Measurements from ENCODE around the gene PTCH1. TPM values are rescaled to one million over a fixed set of nuclear protein-coding genes. Genes with fewer than 3 reads are reported as not detected.

The PTCH1 gene
- total RNA-seq, 1 donor from 2014 or later: 33.3 TPM

DNA sequence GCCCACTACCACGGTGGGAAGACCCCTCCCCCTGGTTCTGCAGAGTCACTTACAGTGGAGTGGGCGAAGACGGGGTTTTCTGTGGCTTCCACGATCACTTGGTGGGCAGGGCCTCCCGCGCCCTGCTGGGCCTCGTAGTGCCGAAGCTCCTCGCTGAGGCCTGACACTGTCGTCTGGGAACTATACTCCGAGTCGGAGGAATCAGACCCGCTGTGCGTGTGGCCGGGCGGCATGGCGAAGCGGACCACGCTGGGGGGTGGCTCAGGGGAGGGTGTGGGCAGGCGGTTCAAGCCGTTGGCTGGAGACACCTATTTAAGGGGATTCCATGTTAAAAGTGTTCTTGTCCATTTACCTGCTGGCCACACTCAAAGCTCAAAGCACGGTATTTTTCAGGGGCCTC is 67.8 kb downstream of the PTCH1 start:
- peaks cover 97% of the 10 kb centered on the region for H3K36me3 ChIP-seq
- no peak overlapping the region for H3K4me3 ChIP-seq

DNA sequence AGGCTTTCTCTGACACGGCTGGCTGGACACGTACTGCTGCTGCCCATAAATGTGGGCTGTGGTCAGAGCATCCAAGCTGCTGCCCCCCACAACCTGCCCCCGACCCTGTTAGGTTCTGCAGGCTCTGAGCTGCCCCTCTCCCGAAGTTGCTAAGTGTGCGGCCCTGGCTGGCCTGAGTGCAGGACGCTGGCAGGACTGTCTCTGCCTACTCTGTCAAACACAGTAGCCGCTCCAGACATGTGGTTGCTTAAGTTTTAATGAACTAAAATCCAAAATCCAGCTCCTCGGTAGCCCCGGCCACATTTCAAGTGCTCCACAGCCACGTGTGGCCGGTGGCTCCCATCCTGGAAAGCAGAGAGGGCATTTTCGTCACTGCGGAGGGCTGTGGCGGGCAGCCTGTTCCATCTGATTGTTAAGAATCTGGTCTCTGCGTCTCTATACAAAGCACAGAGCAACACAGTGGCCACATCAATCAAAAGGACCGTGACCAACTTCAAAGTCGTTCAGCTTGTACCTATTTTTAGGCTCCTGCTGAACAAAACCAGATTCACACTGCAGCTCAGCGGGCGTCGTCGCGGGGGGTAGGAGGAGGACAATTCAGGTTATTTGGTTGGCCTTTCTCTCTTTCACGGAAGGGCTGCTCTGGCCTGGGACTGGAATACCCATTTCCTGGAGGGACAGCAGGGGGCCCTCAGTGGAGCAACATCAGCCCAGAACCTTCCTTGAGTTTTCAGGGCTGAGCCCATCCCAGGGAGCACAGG is 68.9 kb downstream of the PTCH1 start:
- no peak overlapping the region for H3K27ac ChIP-seq
- ATAC-seq (no peak), DNase-seq (no peak)
- H3K27me3 ChIP-seq (ENCODE audit: low read depth): no peaks in the 10 kb centered on the region
- TF ChIP-seq CTCF (IDR thresholded peaks at IDR 0.05): no peak
- no peaks in the 10 kb centered on the region for H3K9me3 ChIP-seq
- H3K36me3 ChIP-seq: peaks cover 86% of the 10 kb centered on the region
- H3K4me1 ChIP-seq: no peaks in the 10 kb centered on the region
- intact Hi-C loops (cut with DNase I): no loop called here
- no peak overlapping the region for H3K4me3 ChIP-seq

More for the DNA sequence above, 67.8 kb downstream of the PTCH1 start:
- DNase-seq: no peak
- Histone ChIP-seq H3K4me1 (no peaks in the 10 kb centered on the region), H3K27me3 (ENCODE audit: low read depth) (no peaks in the 10 kb centered on the region), H3K27ac (no peak overlapping the region), H3K9me3 (no peaks in the 10 kb centered on the region)
- intact Hi-C loops (cut with DNase I): no loop called here
- ATAC-seq: no peak
- TF ChIP-seq CTCF (IDR thresholded peaks at IDR 0.05): no peak

GRCh38 chr9:95446984-95447383 is 69.8 kb downstream of the PTCH1 start:
- no peak for ATAC-seq
- intact Hi-C loops (cut with DNase I): no loop called here
- DNase-seq: no peak

DNA sequence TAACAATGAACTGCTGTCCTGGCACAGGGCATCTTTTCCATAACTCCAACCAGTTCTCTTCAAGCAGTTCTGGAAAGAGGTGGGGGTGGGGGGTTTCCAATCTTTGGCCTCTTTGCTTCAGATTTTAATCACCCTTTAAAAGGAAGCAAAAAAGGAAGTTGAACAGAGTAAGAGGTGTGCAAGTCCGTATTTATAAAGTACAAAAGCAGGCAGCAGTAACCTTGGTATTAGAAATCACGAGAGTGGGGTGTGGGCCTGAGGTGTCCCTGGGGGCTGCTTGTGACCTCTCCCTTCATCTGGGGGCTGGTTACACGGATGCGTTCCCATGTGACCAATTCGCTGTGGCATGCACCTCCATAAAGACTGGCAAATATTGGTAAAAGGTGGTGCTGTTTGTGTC is 70.5 kb downstream of the PTCH1 start:
- no peak overlapping the region for H3K4me3 ChIP-seq
- H3K27me3 ChIP-seq (ENCODE audit: low read depth): no peaks in the 10 kb centered on the region
- H3K9me3 ChIP-seq: no peaks in the 10 kb centered on the region
- no peak for TF ChIP-seq CTCF (IDR thresholded peaks at IDR 0.05)
- no peak overlapping the region for H3K27ac ChIP-seq
- ATAC-seq (no peak), DNase-seq (no peak)
- intact Hi-C loops (cut with DNase I): no loop called here
- no peaks in the 10 kb centered on the region for H3K4me1 ChIP-seq
- peaks cover 70% of the 10 kb centered on the region for H3K36me3 ChIP-seq

More at GRCh38 chr9:95446984-95447383, 69.8 kb downstream of the PTCH1 start:
- Histone ChIP-seq H3K36me3 (peaks cover 77% of the 10 kb centered on the region), H3K27me3 (ENCODE audit: low read depth) (no peaks in the 10 kb centered on the region), H3K4me1 (no peaks in the 10 kb centered on the region), H3K4me3 (no peak overlapping the region), H3K27ac (no peak overlapping the region), H3K9me3 (no peaks in the 10 kb centered on the region)
- TF ChIP-seq CTCF (IDR thresholded peaks at IDR 0.05): no peak

DNA sequence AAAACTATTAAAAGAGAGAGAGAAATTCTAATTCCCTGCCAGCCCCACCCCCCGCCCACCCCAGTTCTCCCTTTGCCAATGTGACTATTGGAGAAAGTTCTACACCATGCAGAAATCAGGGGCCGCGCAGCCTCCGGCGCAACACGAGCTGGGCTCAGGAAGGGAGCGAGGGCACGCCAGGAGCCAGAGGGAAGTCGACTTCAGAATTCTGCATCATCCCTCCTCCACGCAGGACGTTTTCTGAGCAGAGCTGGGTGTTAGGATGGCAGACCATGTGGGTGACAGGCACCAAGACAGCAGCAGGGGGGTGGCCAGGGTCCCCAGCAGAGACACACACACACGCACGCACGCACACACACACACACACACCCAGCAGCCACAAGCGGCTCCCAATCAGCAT is 72.6 kb downstream of the PTCH1 start:
- DNase-seq (no peak), ATAC-seq (no peak)
- H3K27me3 ChIP-seq (ENCODE audit: low read depth): no peaks in the 10 kb centered on the region
- intact Hi-C loops (cut with DNase I): no loop called here
- TF ChIP-seq CTCF (IDR thresholded peaks at IDR 0.05): no peak
- H3K36me3 ChIP-seq: peaks cover 50% of the 10 kb centered on the region
- no peak overlapping the region for H3K4me3 ChIP-seq
- no peaks in the 10 kb centered on the region for H3K4me1 ChIP-seq
- H3K9me3 ChIP-seq: no peaks in the 10 kb centered on the region
- H3K27ac ChIP-seq: no peak overlapping the region
